Progenitor cell of endocrine pancreas (in vitro differentiated cells): ENCODE data around the gene TADA2A. TPM values are rescaled to one million over a fixed set of nuclear protein-coding genes. Genes with fewer than 3 reads are reported as not detected.

Source experiments
- DNase-seq: peaks from one replicate; pipeline ENCODE4 v3.0.0; 2021; ENCODE audit warnings: low spot score; ENCODE audit not compliant: unreplicated experiment
- H3K27ac Mint-ChIP-seq: 2 replicates; pipeline ENCODE4 v1.8.0; 2021; ENCODE audit warnings: mild to moderate bottlenecking, moderate library complexity, mixed read lengths
- H3K27me3 Mint-ChIP-seq: 2 replicates; pipeline ENCODE4 v1.8.0; 2021; ENCODE audit warnings: mixed read lengths
- H3K36me3 Mint-ChIP-seq: 2 replicates; pipeline ENCODE4 v1.8.0; 2022; ENCODE audit warnings: mixed read lengths; ENCODE audit not compliant: insufficient read depth
- H3K4me1 Mint-ChIP-seq: 2 replicates; pipeline ENCODE4 v1.8.0; 2021; ENCODE audit warnings: low read depth, mixed read lengths
- H3K4me3 Mint-ChIP-seq: 2 replicates; pipeline ENCODE4 v1.8.0; 2021; ENCODE audit warnings: low read depth, mild to moderate bottlenecking, moderate library complexity, mixed read lengths
- H3K9me3 Mint-ChIP-seq: 2 replicates; pipeline ENCODE4 v1.8.0; 2021; ENCODE audit warnings: low read depth, mixed read lengths
- total RNA-seq: library from RNA; stranded (reverse); gene quantifications from 2 replicates; pipeline ENCODE4 v1.2.1, GENCODE V29; 2021
- TF ChIP-seq, protein P1 (sequence below): fragments of 200-600 bp; sonication (generic); IDR thresholded peaks from one replicate; pipeline ENCODE4 v1.5.0; 2021; ENCODE audit warnings: antibody characterized with exemption, mild to moderate bottlenecking; ENCODE audit not compliant: unreplicated experiment

Gene TADA2A
- total RNA-seq, 1 donor from 2014 or later, result 31.5 TPM

GRCh38 chr17:37475731-37476420 is 69.2 kb downstream of the TADA2A start:
- Mint-ChIP-seq H3K36me3 (peaks cover 28% of the 10 kb centered on the region), H3K4me3 (no peak overlapping the region), H3K9me3 (no peaks in the 10 kb centered on the region), H3K4me1 (no peaks in the 10 kb centered on the region), H3K27me3 (no peaks in the 10 kb centered on the region), H3K27ac (no peak overlapping the region)
- TF ChIP-seq, protein P1, sequence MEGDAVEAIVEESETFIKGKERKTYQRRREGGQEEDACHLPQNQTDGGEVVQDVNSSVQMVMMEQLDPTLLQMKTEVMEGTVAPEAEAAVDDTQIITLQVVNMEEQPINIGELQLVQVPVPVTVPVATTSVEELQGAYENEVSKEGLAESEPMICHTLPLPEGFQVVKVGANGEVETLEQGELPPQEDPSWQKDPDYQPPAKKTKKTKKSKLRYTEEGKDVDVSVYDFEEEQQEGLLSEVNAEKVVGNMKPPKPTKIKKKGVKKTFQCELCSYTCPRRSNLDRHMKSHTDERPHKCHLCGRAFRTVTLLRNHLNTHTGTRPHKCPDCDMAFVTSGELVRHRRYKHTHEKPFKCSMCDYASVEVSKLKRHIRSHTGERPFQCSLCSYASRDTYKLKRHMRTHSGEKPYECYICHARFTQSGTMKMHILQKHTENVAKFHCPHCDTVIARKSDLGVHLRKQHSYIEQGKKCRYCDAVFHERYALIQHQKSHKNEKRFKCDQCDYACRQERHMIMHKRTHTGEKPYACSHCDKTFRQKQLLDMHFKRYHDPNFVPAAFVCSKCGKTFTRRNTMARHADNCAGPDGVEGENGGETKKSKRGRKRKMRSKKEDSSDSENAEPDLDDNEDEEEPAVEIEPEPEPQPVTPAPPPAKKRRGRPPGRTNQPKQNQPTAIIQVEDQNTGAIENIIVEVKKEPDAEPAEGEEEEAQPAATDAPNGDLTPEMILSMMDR, result no peak
- no peak for DNase-seq

- TF ChIP-seq, protein P1, result no peak
- DNase-seq, result no peak
- H3K4me3 Mint-ChIP-seq, result no peak overlapping the region
- no peaks in the 10 kb centered on the region for H3K9me3 Mint-ChIP-seq
- H3K27ac Mint-ChIP-seq, result peak overlapping the region; percentile 18
- no peaks in the 10 kb centered on the region for H3K27me3 Mint-ChIP-seq
- H3K36me3 Mint-ChIP-seq, result peaks cover 24% of the 10 kb centered on the region
- H3K4me1 Mint-ChIP-seq, result no peaks in the 10 kb centered on the region
These were observed 69.9 kb downstream of the TADA2A start for GRCh38 chr17:37476431-37477120.

GRCh38 chr17:37478187-37478586 is 71.5 kb downstream of the TADA2A start:
- Mint-ChIP-seq H3K4me3 (no peak overlapping the region), H3K27ac (no peak overlapping the region), H3K9me3 (no peaks in the 10 kb centered on the region), H3K4me1 (peaks cover 6% of the 10 kb centered on the region), H3K27me3 (no peaks in the 10 kb centered on the region), H3K36me3 (peaks cover 21% of the 10 kb centered on the region)
- TF ChIP-seq, protein P1, result no peak
- DNase-seq, result no peak

- TF ChIP-seq, protein P1, result no peak
- Mint-ChIP-seq H3K27ac (no peak overlapping the region), H3K9me3 (no peaks in the 10 kb centered on the region), H3K36me3 (peaks cover 16% of the 10 kb centered on the region), H3K27me3 (no peaks in the 10 kb centered on the region), H3K4me1 (peaks cover 9% of the 10 kb centered on the region), H3K4me3 (no peak overlapping the region)
- no peak for DNase-seq
These were observed 72.3 kb downstream of the TADA2A start for GRCh38 chr17:37479025-37479424.

- no peak overlapping the region for H3K27ac Mint-ChIP-seq
- no peaks in the 10 kb centered on the region for H3K27me3 Mint-ChIP-seq
- H3K36me3 Mint-ChIP-seq, result peaks cover 16% of the 10 kb centered on the region
- DNase-seq, result no peak
- H3K9me3 Mint-ChIP-seq, result no peaks in the 10 kb centered on the region
- TF ChIP-seq, protein P1, result no peak
- H3K4me1 Mint-ChIP-seq, result peaks cover 9% of the 10 kb centered on the region
- H3K4me3 Mint-ChIP-seq, result no peak overlapping the region
These were observed 73.7 kb downstream of the TADA2A start for GRCh38 chr17:37480427-37480826.
